SU-DHL-6 (cell line): ENCODE results near the gene ANKS1B.

Experiments
- H2AFZ ChIP-seq: fragments of 200-600 bp; sonication (generic); 2 replicates; pipeline ENCODE4 v1.6.1; 2014; ENCODE audit warnings: low read depth, mild to moderate bottlenecking, moderate library complexity, mixed read lengths, antibody characterized with exemption, low read length; ENCODE audit not compliant: severe bottlenecking
- H3F3A ChIP-seq: fragments of 200-600 bp; shearing (Covaris generic); 2 replicates; pipeline ENCODE4 v1.6.0; 2016; ENCODE audit warnings: antibody characterized with exemption, mild to moderate bottlenecking; ENCODE audit not compliant: insufficient read depth
- H3K27ac ChIP-seq: fragments of 200-600 bp; sonication (generic); 2 replicates; pipeline ENCODE4 v1.5.1; 2016; ENCODE audit warnings: low read depth, mild to moderate bottlenecking, low read length, moderate library complexity, mixed read lengths
- H3K27me3 ChIP-seq: fragments of 200-600 bp; sonication (generic), shearing (Covaris generic); 2 replicates; pipeline ENCODE4 v1.6.0; 2014; ENCODE audit warnings: mild to moderate bottlenecking, low read length
- H3K36me3 ChIP-seq: fragments of 200-600 bp; sonication (generic); 2 replicates; pipeline ENCODE4 v1.6.1; 2014; ENCODE audit warnings: mild to moderate bottlenecking, low read length, mixed read lengths
- H3K4me2 ChIP-seq: fragments of 300-600, 200-600 bp; shearing (Covaris generic), sonication (generic); 2 replicates; pipeline ENCODE4 v1.6.0; 2014; ENCODE audit warnings: low read length, low read depth, mild to moderate bottlenecking; ENCODE audit not compliant: poor library complexity, severe bottlenecking
- H3K4me3 ChIP-seq: fragments of 200-600 bp; sonication (generic); 2 replicates; pipeline ENCODE4 v1.5.1; 2014; ENCODE audit warnings: antibody characterized with exemption, low read length, mild to moderate bottlenecking, mixed read lengths; ENCODE audit not compliant: insufficient read depth, poor library complexity, severe bottlenecking
- H3K79me2 ChIP-seq: fragments of 200-600 bp; sonication (generic); 2 replicates; pipeline ENCODE4 v1.6.1; 2014; ENCODE audit warnings: mild to moderate bottlenecking, low read length, moderate library complexity; ENCODE audit not compliant: insufficient read depth
- H3K9ac ChIP-seq: fragments of 200-600 bp; sonication (generic); 2 replicates; pipeline ENCODE4 v1.7.0; 2014; ENCODE audit warnings: mild to moderate bottlenecking, low read length
- H3K9me2 ChIP-seq: fragments of 200-600 bp; sonication (generic); replicated peaks from 2 replicates; pipeline ENCODE4 v1.6.1; 2014; ENCODE audit warnings: low read length; ENCODE audit not compliant: insufficient read depth
- H3K9me3 ChIP-seq: fragments of 200-600 bp; sonication (generic); 2 replicates; pipeline ENCODE4 v1.6.1; 2014; ENCODE audit warnings: low read length, mixed read lengths; ENCODE audit not compliant: insufficient read depth
- H4K20me1 ChIP-seq: fragments of 200-600 bp; sonication (generic); 2 replicates; pipeline ENCODE4 v1.6.1; 2014; ENCODE audit warnings: low read depth, mild to moderate bottlenecking, antibody characterized with exemption, low read length, moderate library complexity, mixed read lengths
- CTCF ChIP-seq: fragments of 200-600 bp; sonication (generic); IDR thresholded peaks from one replicate; pipeline ENCODE4 v1.5.1; 2017; ENCODE audit warnings: antibody characterized with exemption, mild to moderate bottlenecking, low read length, moderate library complexity; ENCODE audit not compliant: insufficient read depth, poor library complexity, severe bottlenecking
- EZH2phosphoT487 ChIP-seq: fragments of 200-600 bp; sonication (generic), shearing (Covaris generic); conservative IDR thresholded peaks from 2 replicates; pipeline ENCODE4 v1.6.1; 2018; ENCODE audit warnings: mild to moderate bottlenecking, antibody characterized with exemption, low read length, moderate library complexity, mixed read lengths

ANKS1B gene

GRCh38 chr12:99383258-99383657 is 601.5 kb downstream of the ANKS1B start:
- Histone ChIP-seq H3K27ac (no peak overlapping the region), H3F3A (no peaks in the 10 kb centered on the region), H3K9me2 (no peaks in the 10 kb centered on the region), H3K79me2 (no peaks in the 10 kb centered on the region), H2AFZ (no peak overlapping the region), H3K36me3 (no peaks in the 10 kb centered on the region), H3K9ac (no peak overlapping the region), H3K27me3 (no peaks in the 10 kb centered on the region), H3K4me3 (no peak overlapping the region), H4K20me1 (no peaks in the 10 kb centered on the region), H3K9me3 (no peaks in the 10 kb centered on the region), H3K4me2 (no peak overlapping the region)
- TF ChIP-seq CTCF (no peak), EZH2phosphoT487 (no peak)

DNA sequence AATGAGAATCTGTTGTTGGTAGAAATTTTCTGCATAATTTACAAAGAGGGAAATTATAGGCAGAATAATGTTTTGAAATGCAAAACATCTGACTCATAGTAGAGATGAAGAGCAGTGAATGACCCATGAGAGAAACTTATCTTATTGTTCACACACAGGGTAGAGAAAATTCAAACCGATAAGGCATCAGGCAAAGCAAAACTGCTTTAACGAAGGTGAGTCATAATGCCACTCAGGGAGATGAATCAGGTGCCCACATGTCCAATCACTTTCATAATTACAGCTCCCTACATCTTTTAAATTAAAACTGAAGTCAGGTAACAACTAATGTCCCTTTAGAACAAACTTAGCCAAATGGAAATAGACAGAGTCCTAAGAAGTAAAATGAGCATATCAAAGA is 602.7 kb downstream of the ANKS1B start:
- H2AFZ ChIP-seq = no peak overlapping the region
- no peaks in the 10 kb centered on the region for H3K79me2 ChIP-seq
- H4K20me1 ChIP-seq = no peaks in the 10 kb centered on the region
- TF ChIP-seq CTCF = no peak
- TF ChIP-seq EZH2phosphoT487 = no peak
- no peak overlapping the region for H3K4me2 ChIP-seq
- H3K9ac ChIP-seq = no peak overlapping the region
- no peaks in the 10 kb centered on the region for H3K27me3 ChIP-seq
- no peaks in the 10 kb centered on the region for H3K9me2 ChIP-seq
- no peaks in the 10 kb centered on the region for H3K36me3 ChIP-seq
- H3F3A ChIP-seq = no peaks in the 10 kb centered on the region
- no peaks in the 10 kb centered on the region for H3K9me3 ChIP-seq
- H3K27ac ChIP-seq = no peak overlapping the region
- no peak overlapping the region for H3K4me3 ChIP-seq

DNA sequence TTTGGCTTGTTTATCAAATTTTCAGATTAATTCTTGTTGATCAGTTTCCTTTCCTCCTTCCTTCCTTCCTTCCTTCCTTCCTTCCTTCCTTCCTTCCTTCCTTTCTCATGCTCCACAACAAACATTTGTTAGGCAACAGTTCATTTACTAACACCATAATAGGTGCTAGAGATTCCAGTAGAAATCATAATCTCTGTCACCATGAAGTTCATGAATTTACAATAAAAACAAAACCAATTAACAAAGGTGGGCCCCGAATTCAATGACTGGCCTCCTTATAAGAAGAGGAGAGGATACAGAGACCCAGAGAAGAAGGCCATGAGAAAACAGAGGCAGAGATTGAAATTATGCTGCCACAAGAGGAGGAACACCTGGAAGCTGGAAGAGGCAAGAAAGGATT is 604.0 kb downstream of the ANKS1B start:
- H3K9me3 ChIP-seq = no peaks in the 10 kb centered on the region
- no peaks in the 10 kb centered on the region for H3F3A ChIP-seq
- no peaks in the 10 kb centered on the region for H3K36me3 ChIP-seq
- TF ChIP-seq CTCF = no peak
- no peak for TF ChIP-seq EZH2phosphoT487
- H3K27me3 ChIP-seq = no peaks in the 10 kb centered on the region
- no peak overlapping the region for H3K4me3 ChIP-seq
- H3K9me2 ChIP-seq = no peaks in the 10 kb centered on the region
- no peak overlapping the region for H3K9ac ChIP-seq
- H2AFZ ChIP-seq = no peak overlapping the region
- no peak overlapping the region for H3K27ac ChIP-seq
- no peaks in the 10 kb centered on the region for H3K79me2 ChIP-seq
- H4K20me1 ChIP-seq = no peaks in the 10 kb centered on the region
- H3K4me2 ChIP-seq = no peak overlapping the region

- Histone ChIP-seq H3K27me3 (no peaks in the 10 kb centered on the region), H3K36me3 (no peaks in the 10 kb centered on the region), H3K4me3 (no peak overlapping the region), H3K9ac (no peak overlapping the region), H3F3A (no peaks in the 10 kb centered on the region), H3K9me2 (no peaks in the 10 kb centered on the region), H2AFZ (no peak overlapping the region), H3K9me3 (no peaks in the 10 kb centered on the region), H3K27ac (no peak overlapping the region), H4K20me1 (no peaks in the 10 kb centered on the region), H3K4me2 (no peak overlapping the region), H3K79me2 (no peaks in the 10 kb centered on the region)
- TF ChIP-seq CTCF = no peak
- TF ChIP-seq EZH2phosphoT487 = no peak
These were observed 610.7 kb downstream of the ANKS1B start for GRCh38 chr12:99374023-99374422.
